Karpas-422 (cell line): ENCODE data around the gene IL16. TPM values are rescaled to one million over a fixed set of nuclear protein-coding genes. Genes with fewer than 3 reads are reported as not detected.

ENCODE experiments used
- DNase-seq: peaks from one replicate; pipeline ENCODE4 v3.0.0-alpha.2; 2015
- H2AFZ ChIP-seq: fragments of 200-600 bp; sonication (generic); 2 replicates; pipeline ENCODE4 v1.6.1; 2014; ENCODE audit warnings: antibody characterized with exemption, low read length, mixed read lengths
- H3K27ac ChIP-seq: fragments of 200-600 bp; sonication (generic); 2 replicates; pipeline ENCODE4 v1.5.1; 2014; ENCODE audit warnings: mild to moderate bottlenecking, low read length, moderate library complexity
- H3K27me3 ChIP-seq: fragments of 200-600 bp; sonication (generic); 2 replicates; pipeline ENCODE4 v1.6.1; 2014; ENCODE audit warnings: low read length, mixed read lengths
- H3K36me3 ChIP-seq: fragments of 200-600 bp; sonication (generic); 2 replicates; pipeline ENCODE4 v1.6.1; 2014; ENCODE audit warnings: low read length, mixed read lengths; ENCODE audit not compliant: insufficient read depth
- H3K4me1 ChIP-seq: fragments of 200-600 bp; sonication (generic); 2 replicates; pipeline ENCODE4 v1.6.1; 2014; ENCODE audit warnings: mild to moderate bottlenecking, low read length, mixed read lengths
- H3K4me2 ChIP-seq: fragments of 200-600 bp; sonication (generic); 2 replicates; pipeline ENCODE4 v1.6.1; 2014; ENCODE audit warnings: low read length, low read depth, mild to moderate bottlenecking; ENCODE audit not compliant: poor library complexity, severe bottlenecking
- H3K4me3 ChIP-seq: fragments of 200-600 bp; sonication (generic); 2 replicates; pipeline ENCODE4 v1.5.1; 2014; ENCODE audit warnings: mild to moderate bottlenecking, antibody characterized with exemption, low read length, mixed read lengths
- H3K79me2 ChIP-seq: fragments of 200-600 bp; sonication (generic); 2 replicates; pipeline ENCODE4 v1.6.1; 2014; ENCODE audit warnings: mild to moderate bottlenecking, low read length, mixed read lengths
- H3K9ac ChIP-seq: fragments of 200-600 bp; sonication (generic); 2 replicates; pipeline ENCODE4 v1.6.0; 2014; ENCODE audit warnings: low read length
- H3K9me2 ChIP-seq: fragments of 200-600 bp; sonication (generic), shearing (Covaris generic); replicated peaks from 2 replicates; pipeline ENCODE4 v1.6.0; 2014; ENCODE audit warnings: mild to moderate bottlenecking, low read length, moderate library complexity; ENCODE audit not compliant: insufficient read depth
- H3K9me3 ChIP-seq: fragments of 300-700, 200-600 bp; sonication (generic); 2 replicates; pipeline ENCODE4 v1.6.1; 2014; ENCODE audit warnings: low read length, mixed read lengths
- H4K20me1 ChIP-seq: fragments of 200-600 bp; sonication (generic); 2 replicates; pipeline ENCODE4 v1.6.1; 2014; ENCODE audit warnings: mild to moderate bottlenecking, antibody characterized with exemption, low read length, low read depth; ENCODE audit not compliant: insufficient read depth
- total RNA-seq: library from RNA; depleted of rRNA; stranded (reverse); fragments of >200 nt; shearing (Covaris generic); gene quantifications from 2 replicates; pipeline ENCODE4 v1.2.3, GENCODE V29; 2014; ENCODE audit warnings: low replicate concordance

The IL16 gene
- total RNA-seq, 1 experiment from 2014 or later: 3.3 TPM

DNA sequence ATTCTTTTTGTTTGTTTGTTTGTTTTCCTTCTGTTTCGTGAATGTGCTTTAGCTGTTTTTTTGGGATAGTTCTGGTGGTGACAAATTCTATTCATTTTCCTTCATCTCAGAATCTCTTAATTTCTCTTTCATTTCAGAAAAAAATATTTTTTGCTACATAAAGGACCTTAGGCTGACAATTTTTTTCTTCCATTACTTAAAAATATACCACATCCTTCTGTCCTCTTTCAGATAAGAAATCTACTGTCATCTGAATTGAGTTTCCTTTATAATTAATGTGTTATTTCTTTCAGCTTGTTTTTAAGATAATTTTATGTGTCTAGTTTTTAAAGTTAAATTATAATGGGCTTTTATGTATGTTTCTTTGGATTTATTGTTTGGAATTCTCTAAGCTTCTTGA, 47.6 kb downstream of the IL16 start:
- Histone ChIP-seq H4K20me1 (no peaks in the 10 kb centered on the region), H3K27me3 (no peaks in the 10 kb centered on the region), H3K36me3 (no peaks in the 10 kb centered on the region), H3K4me2 (no peak overlapping the region), H3K9ac (no peak overlapping the region), H3K4me1 (no peaks in the 10 kb centered on the region), H3K79me2 (no peaks in the 10 kb centered on the region), H3K9me2 (no peaks in the 10 kb centered on the region), H2AFZ (no peak overlapping the region), H3K4me3 (no peak overlapping the region), H3K27ac (no peak overlapping the region), H3K9me3 (peaks cover 8% of the 10 kb centered on the region)
- DNase-seq: no peak

DNA sequence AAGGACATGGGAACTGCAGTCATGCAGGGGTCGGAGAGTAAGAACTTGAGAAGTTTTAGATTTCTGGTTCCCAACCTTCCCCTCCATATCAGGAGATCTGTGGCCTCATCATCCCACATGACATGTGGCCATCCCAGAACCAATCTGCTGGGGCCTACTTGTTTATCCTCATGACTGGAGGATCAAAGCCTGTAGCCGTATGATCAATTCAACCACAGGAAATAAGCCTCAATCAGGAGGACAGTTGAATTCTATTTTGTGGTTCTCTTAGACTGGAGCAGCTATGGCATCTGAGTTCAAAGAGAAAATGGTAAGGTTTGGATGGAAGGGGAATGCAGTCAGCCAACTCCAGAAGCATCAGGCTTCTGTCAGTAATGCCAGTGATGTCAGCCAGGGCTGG, 57.2 kb downstream of the IL16 start:
- H3K4me1 ChIP-seq: no peaks in the 10 kb centered on the region
- no peaks in the 10 kb centered on the region for H4K20me1 ChIP-seq
- H3K9me3 ChIP-seq: no peaks in the 10 kb centered on the region
- no peak overlapping the region for H3K9ac ChIP-seq
- no peaks in the 10 kb centered on the region for H3K79me2 ChIP-seq
- no peak overlapping the region for H3K4me2 ChIP-seq
- no peak for DNase-seq
- no peak overlapping the region for H3K27ac ChIP-seq
- H2AFZ ChIP-seq: no peak overlapping the region
- H3K4me3 ChIP-seq: no peak overlapping the region
- no peaks in the 10 kb centered on the region for H3K36me3 ChIP-seq
- H3K27me3 ChIP-seq: no peaks in the 10 kb centered on the region
- no peaks in the 10 kb centered on the region for H3K9me2 ChIP-seq

- Histone ChIP-seq H3K4me3 (no peak overlapping the region), H3K36me3 (no peaks in the 10 kb centered on the region), H3K9ac (no peak overlapping the region), H3K27me3 (no peaks in the 10 kb centered on the region), H3K79me2 (no peaks in the 10 kb centered on the region), H3K4me2 (no peak overlapping the region), H3K9me3 (no peaks in the 10 kb centered on the region), H3K4me1 (no peaks in the 10 kb centered on the region), H3K9me2 (no peaks in the 10 kb centered on the region), H2AFZ (no peak overlapping the region), H3K27ac (no peak overlapping the region), H4K20me1 (no peaks in the 10 kb centered on the region)
- no peak for DNase-seq
These were observed 57.7 kb downstream of the IL16 start for GRCh38 chr15:81254277-81254915.

DNA sequence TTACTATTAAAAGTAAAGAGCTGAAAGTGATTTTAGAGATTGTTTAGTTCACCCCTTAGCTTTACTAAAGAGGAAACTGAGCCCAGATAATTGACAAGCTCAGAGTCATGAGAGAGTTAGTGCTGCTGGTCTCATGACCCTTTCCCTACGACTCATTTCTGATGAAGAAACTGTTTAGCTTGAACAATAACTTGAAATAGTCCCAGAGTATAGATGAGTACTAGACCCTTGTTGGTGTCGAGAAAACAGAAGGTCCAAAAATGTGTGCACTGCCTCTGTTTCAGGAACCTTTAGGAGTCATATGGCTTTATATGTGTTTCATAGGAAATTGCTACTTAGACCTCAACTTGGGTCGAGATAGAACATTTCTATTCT, 58.2 kb downstream of the IL16 start:
- no peak overlapping the region for H3K4me2 ChIP-seq
- H3K36me3 ChIP-seq: no peaks in the 10 kb centered on the region
- no peak overlapping the region for H2AFZ ChIP-seq
- H3K4me3 ChIP-seq: no peak overlapping the region
- no peaks in the 10 kb centered on the region for H3K9me3 ChIP-seq
- no peaks in the 10 kb centered on the region for H3K79me2 ChIP-seq
- H3K27me3 ChIP-seq: no peaks in the 10 kb centered on the region
- H3K27ac ChIP-seq: no peak overlapping the region
- H3K9ac ChIP-seq: no peak overlapping the region
- H4K20me1 ChIP-seq: no peaks in the 10 kb centered on the region
- no peak for DNase-seq
- no peaks in the 10 kb centered on the region for H3K9me2 ChIP-seq
- H3K4me1 ChIP-seq: no peaks in the 10 kb centered on the region

DNA sequence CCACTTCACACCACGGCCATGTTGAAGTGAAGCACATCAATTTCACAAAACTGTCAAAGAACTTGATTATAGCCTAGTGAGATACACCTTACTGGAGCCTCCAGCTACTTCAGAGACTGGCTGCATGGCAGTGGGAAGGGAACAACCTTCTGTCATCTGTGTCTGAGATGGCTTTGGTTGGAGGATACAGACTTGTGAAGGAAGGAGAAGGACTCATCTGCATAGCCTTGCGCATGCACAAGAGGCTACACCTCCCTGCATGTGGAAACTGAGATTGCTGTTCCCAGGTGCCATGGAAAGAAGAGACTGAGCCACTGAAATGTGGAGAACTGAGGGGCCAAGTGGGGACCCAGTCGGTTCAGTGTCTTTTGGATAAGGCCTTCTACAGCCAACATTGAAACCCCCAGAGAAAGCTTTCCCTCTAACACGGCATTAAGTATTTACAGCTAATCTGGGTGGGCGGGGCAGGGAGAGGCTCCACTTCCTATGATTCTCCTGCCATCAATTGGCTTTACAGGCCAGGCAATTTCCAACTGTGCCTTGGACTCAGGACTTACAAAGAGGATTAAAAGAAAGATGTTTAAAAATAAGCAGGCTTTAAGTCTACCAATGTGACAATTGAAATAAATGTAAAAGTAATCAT, 58.8 kb downstream of the IL16 start:
- no peak overlapping the region for H3K4me2 ChIP-seq

GRCh38 chr15:81255958-81256320, 59.3 kb downstream of the IL16 start:
- Histone ChIP-seq H3K36me3 (no peaks in the 10 kb centered on the region), H3K4me2 (no peak overlapping the region), H3K27ac (no peak overlapping the region), H3K4me3 (no peak overlapping the region), H3K9ac (no peak overlapping the region), H2AFZ (no peak overlapping the region), H3K9me2 (no peaks in the 10 kb centered on the region), H4K20me1 (no peaks in the 10 kb centered on the region), H3K79me2 (no peaks in the 10 kb centered on the region), H3K27me3 (no peaks in the 10 kb centered on the region), H3K4me1 (no peaks in the 10 kb centered on the region), H3K9me3 (no peaks in the 10 kb centered on the region)
- no peak for DNase-seq

More for the DNA sequence above, 58.8 kb downstream of the IL16 start:
- no peaks in the 10 kb centered on the region for H4K20me1 ChIP-seq
- H3K4me3 ChIP-seq: no peak overlapping the region
- H3K79me2 ChIP-seq: no peaks in the 10 kb centered on the region
- DNase-seq: no peak
- H3K27ac ChIP-seq: no peak overlapping the region
- H3K9me3 ChIP-seq: no peaks in the 10 kb centered on the region
- H3K27me3 ChIP-seq: no peaks in the 10 kb centered on the region
- no peak overlapping the region for H2AFZ ChIP-seq
- no peaks in the 10 kb centered on the region for H3K4me1 ChIP-seq
- no peaks in the 10 kb centered on the region for H3K36me3 ChIP-seq
- H3K9me2 ChIP-seq: no peaks in the 10 kb centered on the region
- H3K9ac ChIP-seq: no peak overlapping the region

DNA sequence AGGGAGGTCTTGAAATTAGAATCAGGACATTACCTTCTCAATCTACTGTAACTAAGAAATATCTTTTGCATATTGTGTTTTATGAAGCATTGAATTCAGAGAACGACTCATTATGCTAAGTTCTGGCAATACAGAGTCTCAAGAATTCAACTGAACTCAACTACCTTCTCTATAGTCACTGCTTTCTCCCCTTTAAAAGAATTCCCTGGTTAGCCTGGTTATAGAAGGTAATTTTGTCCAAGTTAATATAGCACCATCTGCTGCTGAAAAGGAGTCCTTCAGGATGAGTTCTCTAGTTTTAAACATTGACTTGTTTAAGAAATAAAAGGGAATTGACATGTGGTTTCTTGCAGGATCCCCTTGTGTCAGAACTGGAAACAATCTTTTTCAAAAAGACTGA, 60.2 kb downstream of the IL16 start:
- H3K9ac ChIP-seq: no peak overlapping the region
- H3K4me3 ChIP-seq: no peak overlapping the region
- no peak for DNase-seq
- no peak overlapping the region for H3K27ac ChIP-seq
- no peaks in the 10 kb centered on the region for H3K27me3 ChIP-seq
- no peaks in the 10 kb centered on the region for H3K36me3 ChIP-seq
- H3K4me1 ChIP-seq: no peaks in the 10 kb centered on the region
- no peaks in the 10 kb centered on the region for H4K20me1 ChIP-seq
- no peaks in the 10 kb centered on the region for H3K9me2 ChIP-seq
- no peak overlapping the region for H3K4me2 ChIP-seq
- H3K9me3 ChIP-seq: no peaks in the 10 kb centered on the region
- H2AFZ ChIP-seq: no peak overlapping the region
- no peaks in the 10 kb centered on the region for H3K79me2 ChIP-seq

DNA sequence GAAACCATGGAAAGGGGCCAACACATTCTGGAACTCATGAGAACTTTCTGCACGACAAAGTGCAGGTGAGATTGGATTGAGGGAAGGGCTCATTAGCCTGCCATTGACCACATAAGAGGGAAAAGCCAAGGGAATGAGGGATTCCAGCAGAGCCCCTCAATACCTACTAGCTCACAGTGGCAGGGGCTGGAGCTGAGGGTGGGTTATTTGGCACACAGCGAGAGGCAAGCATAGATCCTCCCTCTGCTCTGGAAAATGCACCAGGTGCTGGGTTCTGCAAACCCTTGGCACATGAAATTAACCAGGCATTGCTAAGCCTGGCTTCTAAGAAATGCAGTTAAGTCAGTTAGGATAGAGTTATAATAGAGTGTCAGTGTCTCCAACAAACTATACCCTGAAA, 60.8 kb downstream of the IL16 start:
- DNase-seq: no peak
- no peaks in the 10 kb centered on the region for H3K9me3 ChIP-seq
- H3K4me3 ChIP-seq: no peak overlapping the region
- H3K27ac ChIP-seq: no peak overlapping the region
- H3K9ac ChIP-seq: no peak overlapping the region
- H2AFZ ChIP-seq: no peak overlapping the region
- H3K27me3 ChIP-seq: no peaks in the 10 kb centered on the region
- H4K20me1 ChIP-seq: no peaks in the 10 kb centered on the region
- H3K9me2 ChIP-seq: no peaks in the 10 kb centered on the region
- H3K4me1 ChIP-seq: no peaks in the 10 kb centered on the region
- H3K36me3 ChIP-seq: no peaks in the 10 kb centered on the region
- no peaks in the 10 kb centered on the region for H3K79me2 ChIP-seq
- H3K4me2 ChIP-seq: no peak overlapping the region
